GM12873 (cell line): Measurements from ENCODE around the gene DACT2.

Experiments used
- CTCF ChIP-seq: IDR thresholded peaks from 2 replicates; pipeline ENCODE4 v1.5.1; 2012; ENCODE audit warnings: low read depth, mild to moderate bottlenecking, moderate library complexity, low read length, control low read depth; ENCODE audit not compliant: insufficient read depth; ENCODE audit errors: missing control alignments

Gene DACT2

GRCh38 chr6:168281826-168282225 lies 37.8 kb downstream of the DACT2 start:
- no peak for TF ChIP-seq CTCF

- TF ChIP-seq CTCF, result no peak
Measured at GRCh38 chr6:168280899-168281245, 38.7 kb downstream of the DACT2 start.

GRCh38 chr6:168280020-168280898 lies 39.3 kb downstream of the DACT2 start:
- no peak for TF ChIP-seq CTCF

GRCh38 chr6:168279403-168279935 lies 40.1 kb downstream of the DACT2 start:
- TF ChIP-seq CTCF, result no peak

GRCh38 chr6:168278904-168279303 lies 40.7 kb downstream of the DACT2 start:
- TF ChIP-seq CTCF, result no peak

GRCh38 chr6:168277274-168277669 lies 42.3 kb downstream of the DACT2 start:
- no peak for TF ChIP-seq CTCF

- no peak for TF ChIP-seq CTCF
Measured at GRCh38 chr6:168276576-168277273, 42.9 kb downstream of the DACT2 start.
